ENCODE results near the gene RDH13. TPM values are rescaled to one million over a fixed set of nuclear protein-coding genes. Genes with fewer than 3 reads are reported as not detected.

The RDH13 gene
- polyA plus RNA-seq, 2 of the 4 experiments (the other 2 are of a cell fraction): 10.6 to 12.8 TPM

GRCh38 chr19:55036058-55036457 is 26.9 kb downstream of the RDH13 start:
- no peak for TF ChIP-seq CBX2 (IDR thresholded peaks at IDR 0.05; ENCODE audit: borderline replicate concordance, low read depth)
- no peak for TF ChIP-seq CEBPB (IDR thresholded peaks at IDR 0.05)
- TF ChIP-seq ATOH8 (CRISPR knock-in tag; IDR thresholded peaks at IDR 0.05; ENCODE audit: low read depth): no peak
- TF ChIP-seq SMC3 (IDR thresholded peaks at IDR 0.05): no peak
- TF ChIP-seq ELK1 (IDR thresholded peaks at IDR 0.05; ENCODE audit: low read depth, low read length): no peak
- no peak for TF ChIP-seq TP53 (CRISPR knock-in tag; IDR thresholded peaks at IDR 0.05)
- TF ChIP-seq EHMT2 (IDR thresholded peaks at IDR 0.05; ENCODE audit: low read depth): no peak
- TF ChIP-seq POLR2AphosphoS2 (conservative IDR thresholded peaks at IDR 0.05; ENCODE audit: low read length): no peak
- TF ChIP-seq GATA3 (IDR thresholded peaks at IDR 0.05; ENCODE audit: borderline replicate concordance): no peak
- no peak for TF ChIP-seq RNF2 (IDR thresholded peaks at IDR 0.05; ENCODE audit: borderline replicate concordance, low read depth)
- TF ChIP-seq HOXA7 (CRISPR knock-in tag; IDR thresholded peaks at IDR 0.05): no peak
- no peak for TF ChIP-seq CHD2 (IDR thresholded peaks at IDR 0.05; ENCODE audit: low read length, partially characterized antibody)
- TF ChIP-seq FOXS1 (CRISPR knock-in tag; IDR thresholded peaks at IDR 0.05): no peak
- TF ChIP-seq FOSL2 (IDR thresholded peaks at IDR 0.05): no peak
- no peak for TF ChIP-seq FOSL2 (CRISPR knock-in tag; IDR thresholded peaks at IDR 0.05)
- TF ChIP-seq REST (IDR thresholded peaks at IDR 0.05): no peak
- no peak for TF ChIP-seq RAD21 (conservative IDR thresholded peaks at IDR 0.05 in 1 of 2, IDR thresholded peaks at IDR 0.05 in 1 of 2)
- TF ChIP-seq HOXB13 (CRISPR knock-in tag; IDR thresholded peaks at IDR 0.05; ENCODE audit: low read depth): no peak
- TF ChIP-seq HOXB5 (CRISPR knock-in tag; IDR thresholded peaks at IDR 0.05): no peak
- no peak for TF ChIP-seq TFCP2L1 (CRISPR knock-in tag; IDR thresholded peaks at IDR 0.05)
- TF ChIP-seq POLR2A (IDR thresholded peaks at IDR 0.05; ENCODE audit: low read length): no peak
- no peak overlapping the region for H3K4me3 ChIP-seq
- no peak for FAIRE-seq
- POLR2A ChIA-PET: no interaction called here
- no peak for ATAC-seq
- no peaks in the 10 kb centered on the region for H3K4me1 ChIP-seq
- H3K4me2 ChIP-seq: no peak overlapping the region
- CTCF ChIA-PET: interaction anchor here (0.5 to 0.6 kb wide), 4 partner anchors 14 to 40 kb away, joined by 3 to 6 read pairs (median 3); no protein-coding TSS in a partner anchor
- H3K9me3 ChIP-seq: no peaks in the 10 kb centered on the region
- H3K27ac ChIP-seq: no peak overlapping the region
- no peak for DNase-seq (ENCODE audit: low read depth in 1 of 2, low spot score in 1 of 2)
- WGBS (ENCODE audit: missing lambda C conversion rate): 82% methylated on average over 2 of the region's 2 CpGs

GRCh38 chr19:55034751-55035150 is 28.2 kb downstream of the RDH13 start:
- WGBS (ENCODE audit: missing lambda C conversion rate): 92% methylated on average over 13 of the region's 13 CpGs
- FAIRE-seq: no peak
- TF ChIP-seq KDM5A (IDR thresholded peaks at IDR 0.05) (no peak), MYC (IDR thresholded peaks at IDR 0.05; ENCODE audit: borderline replicate concordance, low read length) (no peak), E2F6 (IDR thresholded peaks at IDR 0.05; ENCODE audit: borderline replicate concordance, low read depth) (no peak), CEBPB (IDR thresholded peaks at IDR 0.05) (no peak), MAX (IDR thresholded peaks at IDR 0.05) (no peak), REST (IDR thresholded peaks at IDR 0.05) (no peak), MAZ (IDR thresholded peaks at IDR 0.05; ENCODE audit: borderline replicate concordance, low read depth, low read length) (no peak), HOXB13 (CRISPR knock-in tag; IDR thresholded peaks at IDR 0.05; ENCODE audit: low read depth) (no peak), HOXA7 (CRISPR knock-in tag; IDR thresholded peaks at IDR 0.05) (no peak), TFCP2L1 (CRISPR knock-in tag; IDR thresholded peaks at IDR 0.05) (no peak), KDM1A (IDR thresholded peaks at IDR 0.05; ENCODE audit: low read depth) (no peak), RCOR1 (IDR thresholded peaks at IDR 0.05; ENCODE audit: low read depth, low read length) (no peak)

More at GRCh38 chr19:55034751-55035150, 28.2 kb downstream of the RDH13 start:
- POLR2A ChIA-PET: no interaction called here
- CTCF ChIA-PET: no interaction called here
- H3K9me3 ChIP-seq: no peaks in the 10 kb centered on the region
- DNase-seq (ENCODE audit: low read depth in 1 of 2, low spot score in 1 of 2) (no peak), ATAC-seq (no peak)
- no peak overlapping the region for H3K27ac ChIP-seq
- H3K4me2 ChIP-seq: no peak overlapping the region
- H3K4me1 ChIP-seq: no peaks in the 10 kb centered on the region
- H3K4me3 ChIP-seq: no peak overlapping the region
